NB4 (cell line): ENCODE data around the gene SLC7A7.
"Not testable (repeated sequence)": the region's sequence is repeated elsewhere in the genome, so short reads cannot be mapped to it uniquely, and the experiment has no call there.

Experiments used
- CTCF ChIP-seq: IDR thresholded peaks from one replicate; pipeline ENCODE4 v1.5.1; 2012; ENCODE audit warnings: low read depth, low read length
- MAX ChIP-seq: IDR thresholded peaks from 2 replicates; pipeline ENCODE4 v1.6.1; 2011; ENCODE audit warnings: low read depth, low read length
- POLR2A ChIP-seq: IDR thresholded peaks from 2 replicates; pipeline ENCODE4 v1.6.1; 2011; ENCODE audit warnings: mild to moderate bottlenecking; ENCODE audit not compliant: insufficient read length; ENCODE audit errors: extremely low read depth

- TF ChIP-seq CTCF, POLR2A, MAX: not testable (repeated sequence)
Measured at GRCh38 chr14:22757972-22758650, 57.1 kb downstream of the SLC7A7 start.
